OCI-LY7 (cell line): ENCODE results near the gene GPR35. TPM values are rescaled to one million over a fixed set of nuclear protein-coding genes. Genes with fewer than 3 reads are reported as not detected.

Experiments used
- BruUV-seq: library from RNA; stranded (reverse); fragments of 400-500 nt; replicated peaks from 2 replicates; lab custom pipeline; 2021; lab: Mats Ljungman, UMichigan
- CTCF ChIA-PET: fragments of 300-600 bp; sonication (Branson Sonifier 250); formaldehyde crosslinking; loops from one replicate; lab custom pipeline; 2022; ENCODE audit warnings: antibody characterized with exemption; ENCODE audit not compliant: unreplicated experiment; lab: Charles Lee
- POLR2A ChIA-PET: fragments of 300-600 bp; sonication (Branson Sonifier 250); formaldehyde crosslinking; loops from one replicate; lab custom pipeline; 2022; ENCODE audit warnings: antibody characterized with exemption; lab: Charles Lee
- DNase-seq: peaks from one replicate; pipeline ENCODE4 v3.0.0-alpha.2; 2015; ENCODE audit warnings: low spot score
- H2AFZ ChIP-seq: fragments of 200-600 bp; sonication (generic), shearing (Covaris generic); 2 replicates; pipeline ENCODE4 v1.6.1; 2014; ENCODE audit warnings: mild to moderate bottlenecking, antibody characterized with exemption, low read length, moderate library complexity
- H3K27ac ChIP-seq: fragments of 200-600 bp; sonication (generic); 2 replicates; pipeline ENCODE4 v1.5.1; 2014; ENCODE audit warnings: mixed run types, low read depth, mild to moderate bottlenecking, moderate library complexity, low read length, inconsistent platforms; ENCODE audit not compliant: poor library complexity, severe bottlenecking
- H3K36me3 ChIP-seq: fragments of 200-600 bp; sonication (generic); 2 replicates; pipeline ENCODE4 v1.6.1; 2014; ENCODE audit warnings: mild to moderate bottlenecking, antibody characterized with exemption, low read length, moderate library complexity, mixed read lengths; ENCODE audit not compliant: insufficient read depth
- H3K4me1 ChIP-seq: fragments of 200-600 bp; sonication (generic); 2 replicates; pipeline ENCODE4 v1.5.1; 2014; ENCODE audit warnings: mild to moderate bottlenecking, low read length; ENCODE audit not compliant: insufficient read depth, poor library complexity, severe bottlenecking
- H3K4me2 ChIP-seq: fragments of 200-600 bp; sonication (generic); 2 replicates; pipeline ENCODE4 v1.6.1; 2014; ENCODE audit warnings: mild to moderate bottlenecking, low read length
- H3K4me3 ChIP-seq: fragments of 200-600 bp; sonication (generic); 2 replicates; pipeline ENCODE4 v1.5.1; 2014; ENCODE audit warnings: mild to moderate bottlenecking, low read depth, low read length; ENCODE audit not compliant: poor library complexity, severe bottlenecking
- H3K79me2 ChIP-seq: fragments of 200-600 bp; sonication (generic); 2 replicates; pipeline ENCODE4 v1.6.1; 2016; ENCODE audit warnings: low read depth, mild to moderate bottlenecking, low read length, moderate library complexity, mixed read lengths; ENCODE audit not compliant: insufficient read depth
- H3K9me2 ChIP-seq: fragments of 200-600 bp; sonication (generic); 2 replicates; pipeline ENCODE4 v1.6.1; 2016; ENCODE audit warnings: mild to moderate bottlenecking, low read length, mixed read lengths; ENCODE audit not compliant: insufficient read depth
- H3K9me3 ChIP-seq: fragments of 200-600 bp; sonication (generic); 2 replicates; pipeline ENCODE4 v1.6.1; 2014; ENCODE audit warnings: mild to moderate bottlenecking, mixed run types, low read length, mixed read lengths
- H4K20me1 ChIP-seq: fragments of 200-600 bp; sonication (generic); 2 replicates; pipeline ENCODE4 v1.6.1; 2014; ENCODE audit warnings: mild to moderate bottlenecking, antibody characterized with exemption, low read length, moderate library complexity, mixed read lengths; ENCODE audit not compliant: insufficient read depth
- EZH2phosphoT487 ChIP-seq: fragments of 200-600 bp; sonication (generic); IDR thresholded peaks from 2 replicates; pipeline ENCODE4 v1.6.1; 2018; ENCODE audit warnings: low read depth, borderline replicate concordance, mild to moderate bottlenecking, mixed run types, antibody characterized with exemption, low read length, moderate library complexity, mixed read lengths
- intact Hi-C: fragments of 100-400 bp; cut with micrococcal nuclease; formaldehyde crosslinking; loops from one replicate; pipeline ENCODE4 v1.10.0; 2022; ENCODE audit not compliant: unreplicated experiment
- total RNA-seq, 2 experiments: library from RNA; depleted of rRNA in 1 of 2; stranded (reverse); fragments of >200 nt in 1 of 2; shearing (Covaris generic) in 1 of 2; gene quantifications; 2 replicates each; pipeline ENCODE4 v1.2.3, GENCODE V29; 2014 to 2022
- TF ChIP-seq, protein P1 (sequence below): fragments of 200-600 bp; sonication (generic); conservative IDR thresholded peaks from 2 replicates; pipeline ENCODE4 v1.5.1; 2014; ENCODE audit warnings: mild to moderate bottlenecking, antibody characterized with exemption, low read length, moderate library complexity, mixed read lengths

GPR35 gene
- total RNA-seq, 2 experiments from 2014 or later, result 0.88 to 2.4 TPM

DNA sequence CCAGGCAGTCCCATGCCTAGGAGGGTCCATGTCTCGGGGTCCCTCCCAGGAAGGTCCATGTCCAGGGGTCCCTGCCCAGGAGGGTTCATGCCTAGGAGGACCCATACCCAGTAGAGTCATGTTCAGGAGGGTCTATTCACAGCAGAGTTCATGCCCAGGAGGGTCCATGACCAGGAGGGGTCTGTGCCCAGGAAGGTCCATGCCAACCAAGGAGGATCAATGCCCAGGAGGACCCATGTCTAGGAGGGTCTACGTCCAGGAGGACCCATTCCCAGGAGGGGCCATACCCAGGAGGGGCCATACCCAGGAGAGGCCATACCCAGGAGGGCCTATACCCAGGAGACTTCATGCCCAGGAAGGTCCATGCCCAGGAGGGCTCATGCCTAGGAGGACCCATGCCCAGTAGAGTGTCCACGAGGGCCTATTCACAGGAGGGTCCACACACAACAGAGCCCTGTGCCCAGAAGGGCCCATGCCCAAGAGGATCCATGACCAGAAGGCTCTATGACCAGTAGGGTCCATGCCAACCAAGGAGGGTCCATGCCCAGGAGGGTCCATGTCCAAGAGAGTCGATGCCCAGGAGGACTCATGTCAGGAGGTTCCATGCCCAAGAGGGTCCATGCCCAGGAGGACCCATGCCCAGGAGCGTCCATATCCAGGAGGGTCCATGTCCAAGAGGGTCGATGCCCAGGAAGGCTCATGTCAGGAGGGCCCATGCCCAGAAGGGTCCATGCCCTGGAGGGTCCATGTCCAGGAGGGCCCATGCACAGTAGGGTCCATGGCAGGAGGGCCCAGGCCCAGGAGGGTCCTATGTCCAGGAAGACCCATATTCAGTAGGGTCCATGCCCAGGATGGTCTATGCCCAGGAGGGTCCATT is 10.1 kb downstream of the GPR35 start:
- BruUV-seq, result no TSS peak
- H4K20me1 ChIP-seq, result no peaks in the 10 kb centered on the region
- H2AFZ ChIP-seq, result no peak overlapping the region
- no peak overlapping the region for H3K27ac ChIP-seq
- no peaks in the 10 kb centered on the region for H3K36me3 ChIP-seq
- TF ChIP-seq, protein P1, sequence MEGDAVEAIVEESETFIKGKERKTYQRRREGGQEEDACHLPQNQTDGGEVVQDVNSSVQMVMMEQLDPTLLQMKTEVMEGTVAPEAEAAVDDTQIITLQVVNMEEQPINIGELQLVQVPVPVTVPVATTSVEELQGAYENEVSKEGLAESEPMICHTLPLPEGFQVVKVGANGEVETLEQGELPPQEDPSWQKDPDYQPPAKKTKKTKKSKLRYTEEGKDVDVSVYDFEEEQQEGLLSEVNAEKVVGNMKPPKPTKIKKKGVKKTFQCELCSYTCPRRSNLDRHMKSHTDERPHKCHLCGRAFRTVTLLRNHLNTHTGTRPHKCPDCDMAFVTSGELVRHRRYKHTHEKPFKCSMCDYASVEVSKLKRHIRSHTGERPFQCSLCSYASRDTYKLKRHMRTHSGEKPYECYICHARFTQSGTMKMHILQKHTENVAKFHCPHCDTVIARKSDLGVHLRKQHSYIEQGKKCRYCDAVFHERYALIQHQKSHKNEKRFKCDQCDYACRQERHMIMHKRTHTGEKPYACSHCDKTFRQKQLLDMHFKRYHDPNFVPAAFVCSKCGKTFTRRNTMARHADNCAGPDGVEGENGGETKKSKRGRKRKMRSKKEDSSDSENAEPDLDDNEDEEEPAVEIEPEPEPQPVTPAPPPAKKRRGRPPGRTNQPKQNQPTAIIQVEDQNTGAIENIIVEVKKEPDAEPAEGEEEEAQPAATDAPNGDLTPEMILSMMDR, result no peak
- no peak for TF ChIP-seq EZH2phosphoT487
- ChIA-PET CTCF (no interaction called here), POLR2A (no interaction called here)
- H3K9me2 ChIP-seq, result no peaks in the 10 kb centered on the region
- H3K4me3 ChIP-seq, result no peak overlapping the region
- no peak for DNase-seq
- intact Hi-C loops, result no loop called here
- H3K4me1 ChIP-seq, result no peaks in the 10 kb centered on the region
- H3K4me2 ChIP-seq, result no peak overlapping the region
- H3K9me3 ChIP-seq, result peaks cover 9% of the 10 kb centered on the region; the same call in 1 of the 2 replicates
- no peaks in the 10 kb centered on the region for H3K79me2 ChIP-seq

DNA sequence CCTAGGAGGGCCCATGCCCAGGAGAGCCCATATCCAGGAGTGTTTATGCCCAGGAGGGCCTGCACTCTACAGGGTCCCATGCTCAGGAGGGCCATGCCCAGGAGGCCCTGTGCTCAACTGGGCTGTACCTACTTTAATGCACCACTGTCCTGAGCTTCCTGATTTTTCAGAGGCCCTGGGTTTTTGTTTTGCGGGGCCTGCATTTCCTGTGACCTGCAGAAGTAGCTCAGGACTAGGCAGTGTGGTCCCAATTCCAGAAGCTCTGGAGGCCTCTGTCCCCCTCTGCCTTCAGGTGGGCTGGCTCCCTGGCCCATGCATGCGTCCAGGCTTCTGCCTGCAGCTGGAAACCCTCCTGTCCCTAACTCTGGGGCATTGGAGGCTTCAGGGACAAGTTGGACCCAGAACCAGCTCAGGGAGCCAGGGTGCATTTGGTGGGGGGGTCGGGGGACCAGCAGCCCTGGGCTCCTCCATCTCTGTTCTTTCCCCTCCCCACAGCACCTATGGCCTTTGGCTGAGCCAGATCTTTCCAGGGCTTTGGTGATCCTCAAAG is 10.8 kb downstream of the GPR35 start:
- no peaks in the 10 kb centered on the region for H3K79me2 ChIP-seq
- BruUV-seq, result no TSS peak
- no peak for DNase-seq

More for the DNA sequence above, 10.8 kb downstream of the GPR35 start:
- intact Hi-C loops, result no loop called here
- no peak for TF ChIP-seq EZH2phosphoT487
- TF ChIP-seq, protein P1, result no peak
- Histone ChIP-seq H2AFZ (no peak overlapping the region), H3K9me2 (no peaks in the 10 kb centered on the region), H3K27ac (no peak overlapping the region), H4K20me1 (no peaks in the 10 kb centered on the region), H3K36me3 (no peaks in the 10 kb centered on the region), H3K4me1 (no peaks in the 10 kb centered on the region), H3K9me3 (peaks cover 9% of the 10 kb centered on the region; the same call in 1 of the 2 replicates), H3K4me3 (no peak overlapping the region), H3K4me2 (no peak overlapping the region)
- POLR2A ChIA-PET, result no interaction called here
- CTCF ChIA-PET, result no interaction called here
